K562 treated with DMSO at 1 percent for 4 hours (cell line): ENCODE results near the gene SRP14. TPM values are rescaled to one million over a fixed set of nuclear protein-coding genes. Genes with fewer than 3 reads are reported as not detected.

ENCODE experiments used
- total RNA-seq: library from RNA; unstranded; fragments of 300-600 nt; gene quantifications from 2 replicates; pipeline ENCODE4 v1.2.3, GENCODE V29; 2022; ENCODE audit not compliant: insufficient read depth

SRP14 gene
- total RNA-seq: 256 and 305 TPM in 2 replicates

GRCh38 chr15:40038638-40039543 is at the start of gene SRP14:
TSS of gene SRP14 (minus strand) at chr15:40039181. CDS start at chr15:40039116, 65 bp downstream.

Other genes starting within 250 kb of the SRP14 start
- gene GPR176, start 118.9 kb downstream of the SRP14 start, total RNA-seq: 3.4 and 3.5 TPM in 2 replicates
- 25.0 and 37.1 TPM in 2 replicates for gene EIF2AK4, start 105.1 kb downstream of the SRP14 start, total RNA-seq
- 6.7 and 9.7 TPM in 2 replicates for gene BMF, start 69.7 kb upstream of the SRP14 start, total RNA-seq
- 27.4 and 37.9 TPM in 2 replicates for gene BUB1B, start 121.9 kb upstream of the SRP14 start, total RNA-seq
- gene PAK6, start 199.9 kb upstream of the SRP14 start, total RNA-seq: 0.36 TPM in 1 of 2 replicates, not detected in the other
- 1.1 TPM in 1 of 2 replicates, not detected in the other for gene ANKRD63, start 243.9 kb upstream of the SRP14 start, total RNA-seq